ENCODE data around the gene GTPBP2. TPM values are rescaled to one million over a fixed set of nuclear protein-coding genes. Genes with fewer than 3 reads are reported as not detected.
A peak's percentile ranks its signal among the peaks of the same experiment; 100 is the strongest.
"Not testable (repeated sequence)": the region's sequence is repeated elsewhere in the genome, so short reads cannot be mapped to it uniquely, and the experiment has no call there.

The GTPBP2 gene
- total RNA-seq, 1 donor, result 64.1 TPM

DNA sequence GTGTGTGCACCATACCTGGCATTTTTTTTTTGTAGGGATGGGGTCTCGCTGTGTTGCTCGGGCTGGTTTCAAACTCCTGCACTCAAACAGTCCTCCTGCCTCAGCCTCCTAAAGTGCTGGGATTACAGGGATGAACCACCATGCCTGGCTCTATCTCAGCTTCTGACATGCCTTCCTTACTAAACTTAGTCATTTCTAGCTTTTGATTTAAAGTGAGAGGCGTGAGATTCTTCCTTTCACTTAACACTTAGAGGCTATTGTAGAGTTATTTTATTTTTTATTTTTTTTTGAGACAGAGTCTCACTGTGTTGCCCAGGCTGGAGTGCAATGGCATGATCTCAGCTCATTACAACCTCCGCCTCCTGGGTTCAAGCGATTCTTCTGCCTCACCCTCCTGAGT is 33.9 kb upstream of the GTPBP2 start:
- not testable (repeated sequence) for DNase-seq (ENCODE audit: low read depth in 2 of 3, low spot score in 2 of 3)

DNA sequence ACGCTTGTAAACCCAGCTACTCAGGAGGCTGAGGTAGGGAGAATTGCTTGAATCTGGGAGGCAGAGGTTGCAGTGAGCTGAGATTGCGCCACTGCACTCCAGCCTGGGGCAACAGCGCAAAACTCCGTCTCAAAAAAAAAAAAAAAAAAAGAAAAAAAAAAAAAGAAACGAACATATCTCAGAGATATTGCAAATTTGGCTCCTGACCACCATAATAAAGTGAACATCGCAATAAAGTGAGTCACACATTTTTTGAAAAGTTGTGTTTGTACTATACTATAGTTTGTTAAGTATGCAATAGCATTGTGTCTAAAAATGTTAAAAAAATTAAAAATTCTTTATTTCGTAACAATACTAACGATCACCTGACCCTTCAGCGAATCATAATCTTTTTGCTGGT is 29.1 kb upstream of the GTPBP2 start:
- DNase-seq (ENCODE audit: low read depth in 2 of 3, low spot score in 2 of 3), result no peak

DNA sequence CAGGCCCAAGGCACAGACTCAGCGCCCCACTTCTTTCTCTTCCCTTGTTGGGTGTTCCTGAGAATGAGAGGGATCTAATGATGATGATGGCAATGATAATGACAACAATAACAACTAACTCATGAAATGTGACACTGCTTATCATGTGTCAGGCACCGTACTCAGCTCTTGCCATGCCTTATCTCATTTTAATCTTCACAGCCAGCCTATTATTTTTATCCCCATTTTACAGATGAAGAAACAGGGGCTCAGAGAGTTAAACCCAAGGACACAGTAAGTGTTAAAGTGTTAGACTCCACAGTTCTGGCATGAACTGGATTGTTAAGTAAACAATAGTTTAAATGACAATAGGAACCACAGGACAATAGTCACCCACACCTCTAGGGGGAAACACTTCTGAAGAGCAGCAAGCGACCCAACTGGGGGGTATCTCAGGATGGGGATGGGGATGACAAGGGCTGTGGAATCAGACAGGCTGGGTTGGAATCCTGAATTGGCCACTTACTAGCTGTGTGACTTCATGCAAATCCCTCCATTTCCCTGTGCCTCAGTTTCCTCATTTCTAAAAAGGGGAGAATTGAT is 28.2 kb upstream of the GTPBP2 start:
- DNase-seq (ENCODE audit: low read depth in 2 of 3, low spot score in 2 of 3), result no peak

DNA sequence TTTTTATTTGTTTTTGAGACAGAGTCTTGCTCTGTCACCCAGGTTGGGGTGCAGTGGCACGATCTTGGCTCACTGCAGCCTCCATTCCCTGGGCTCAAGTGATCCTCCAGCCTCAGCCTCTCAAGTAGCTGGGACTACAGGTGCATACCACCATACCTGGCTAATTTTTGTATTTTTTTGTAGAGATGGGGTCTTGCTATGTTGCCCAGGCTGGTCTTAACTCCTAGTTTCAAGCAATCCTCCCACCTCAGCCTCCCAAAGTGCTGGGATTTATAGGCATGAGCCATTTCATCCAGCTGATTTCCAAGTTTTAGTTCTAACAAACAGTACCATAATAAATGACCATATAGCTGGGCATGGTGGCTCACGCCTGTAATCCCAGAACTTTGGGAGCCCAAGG is 23.8 kb upstream of the GTPBP2 start:
- not testable (repeated sequence) for DNase-seq (ENCODE audit: low read depth in 2 of 3, low spot score in 2 of 3)

DNA sequence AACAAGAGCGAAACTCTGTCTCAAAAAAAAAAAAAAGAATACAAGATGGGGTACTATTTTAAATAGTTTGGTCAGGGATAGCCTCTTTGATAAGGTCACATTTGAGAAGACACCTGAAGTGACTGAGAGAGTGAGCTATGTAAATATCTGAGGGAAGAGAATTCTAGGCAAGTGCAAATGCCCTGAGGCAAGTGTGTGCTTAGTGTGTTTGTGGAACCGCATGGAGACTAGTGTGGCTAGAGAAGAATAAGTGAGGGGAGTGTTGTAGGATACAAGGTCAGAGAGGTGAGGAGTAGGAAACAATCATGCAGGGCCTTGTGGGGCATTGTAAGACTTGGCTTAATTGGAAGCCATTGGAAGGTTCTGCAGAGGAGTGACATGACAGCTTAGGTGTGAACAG is 19.2 kb upstream of the GTPBP2 start:
- DNase-seq (ENCODE audit: low read depth in 2 of 3, low spot score in 2 of 3), result no peak

DNA sequence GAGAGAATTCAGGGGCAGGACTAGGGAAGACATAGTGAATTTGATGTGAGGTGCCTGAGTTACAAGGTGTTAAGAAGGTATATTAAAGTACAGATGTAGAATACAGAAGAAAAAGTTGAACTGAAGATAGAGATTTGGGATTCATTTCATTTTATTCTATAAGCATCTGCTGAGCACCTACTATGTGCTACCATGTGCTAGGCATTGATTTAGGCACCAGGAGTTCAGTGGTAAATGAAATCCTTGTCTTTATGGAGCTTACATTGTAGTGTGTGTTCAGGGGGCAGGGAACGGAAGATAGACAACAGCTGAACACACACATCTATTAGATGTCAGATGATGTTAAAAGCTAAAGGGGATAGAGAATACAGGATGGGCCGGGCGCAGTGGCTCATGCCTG is 18.5 kb upstream of the GTPBP2 start:
- DNase-seq (ENCODE audit: low read depth in 2 of 3, low spot score in 2 of 3), result no peak

DNA sequence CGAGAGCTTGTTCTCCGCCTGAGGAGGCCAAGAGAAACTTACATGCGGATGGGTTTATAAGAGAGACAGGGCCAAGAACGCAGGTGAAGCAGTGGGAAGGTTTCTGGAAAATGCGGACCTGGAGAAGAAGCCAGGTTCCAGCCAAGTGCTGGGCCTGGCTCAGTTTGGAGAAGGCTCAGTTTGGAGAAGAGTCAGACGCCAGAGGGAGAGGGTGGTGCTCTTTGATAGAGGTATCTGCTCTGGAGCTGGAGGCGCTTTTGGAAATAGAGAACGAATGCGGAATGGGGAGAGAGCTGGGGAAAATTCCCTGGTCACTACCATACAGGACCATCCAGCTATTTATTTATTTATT is 16.5 kb upstream of the GTPBP2 start:
- no peak for DNase-seq (ENCODE audit: low read depth in 2 of 3, low spot score in 2 of 3)

DNA sequence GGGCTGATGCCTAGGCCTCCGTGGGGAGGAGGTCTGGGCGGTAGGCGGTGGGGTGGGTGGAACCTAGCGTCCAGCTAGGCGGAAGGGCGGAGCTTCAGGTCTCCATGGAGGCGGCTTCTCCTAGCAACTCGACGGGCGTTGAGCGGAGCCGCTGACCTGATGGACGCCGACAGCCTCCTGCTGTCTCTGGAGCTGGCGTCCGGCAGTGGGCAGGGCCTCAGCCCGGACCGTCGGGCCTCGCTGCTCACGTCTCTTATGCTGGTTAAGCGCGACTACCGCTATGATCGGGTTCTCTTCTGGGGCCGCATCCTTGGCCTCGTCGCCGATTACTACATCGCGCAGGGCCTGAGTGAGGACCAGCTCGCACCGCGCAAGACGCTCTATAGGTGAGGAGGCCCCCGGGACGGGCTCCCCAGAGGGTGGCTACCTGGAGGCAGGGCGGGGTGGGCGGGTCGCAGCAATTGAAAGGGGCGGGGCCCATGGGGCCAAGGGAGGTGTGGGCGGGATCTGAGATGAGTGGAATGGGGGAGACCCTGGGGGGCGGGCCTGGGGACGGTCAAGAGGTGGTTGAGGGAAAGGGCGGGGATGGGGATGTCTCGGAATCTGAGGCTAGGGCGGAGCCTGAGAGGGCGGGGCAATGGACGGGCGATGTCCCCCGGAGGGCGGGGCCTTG is 16.0 kb upstream of the GTPBP2 start, which contains the start of gene RSPH9:
RSPH9 (plus strand) TSS at position 97 of the 673 bp plus-strand sequence; CDS start at position 160, 63 bp downstream.
- DNase-seq (ENCODE audit: low read depth in 2 of 3, low spot score in 2 of 3), result peak in 2 of 3 donors; percentile 61 to 67

DNA sequence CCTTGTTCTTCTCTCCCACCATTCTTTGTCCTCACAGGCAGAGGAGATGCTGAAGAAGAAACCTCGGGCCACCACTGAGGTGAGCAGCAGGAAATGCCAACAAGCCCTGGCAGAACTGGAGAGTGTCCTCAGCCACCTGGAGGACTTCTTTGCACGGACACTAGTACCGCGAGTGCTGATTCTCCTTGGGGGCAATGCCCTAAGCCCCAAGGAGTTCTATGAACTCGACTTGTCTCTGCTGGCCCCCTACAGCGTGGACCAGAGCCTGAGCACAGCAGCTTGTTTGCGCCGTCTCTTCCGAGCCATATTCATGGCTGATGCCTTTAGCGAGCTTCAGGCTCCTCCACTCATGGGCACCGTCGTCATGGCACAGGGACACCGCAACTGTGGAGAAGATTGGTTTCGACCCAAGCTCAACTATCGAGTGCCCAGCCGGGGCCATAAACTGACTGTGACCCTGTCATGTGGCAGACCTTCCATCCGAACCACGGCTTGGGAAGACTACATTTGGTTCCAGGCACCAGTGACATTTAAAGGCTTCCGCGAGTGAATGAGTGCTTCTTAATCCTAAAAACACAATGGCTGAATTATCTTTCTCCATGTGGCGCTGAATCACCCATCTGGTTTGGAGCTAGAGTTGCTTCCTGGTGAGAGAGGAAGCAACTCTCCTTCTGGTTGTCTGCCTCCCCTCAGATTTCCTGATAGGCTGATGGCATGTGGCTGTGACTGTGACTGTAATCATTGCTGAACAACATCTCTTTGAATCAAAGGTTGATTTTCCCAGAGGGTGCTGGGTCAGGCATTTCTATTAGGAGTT is 11.1 kb upstream of the GTPBP2 start:
- peak in 2 of 3 donors; percentile 18 to 56 for DNase-seq (ENCODE audit: low read depth in 2 of 3, low spot score in 2 of 3)

DNA sequence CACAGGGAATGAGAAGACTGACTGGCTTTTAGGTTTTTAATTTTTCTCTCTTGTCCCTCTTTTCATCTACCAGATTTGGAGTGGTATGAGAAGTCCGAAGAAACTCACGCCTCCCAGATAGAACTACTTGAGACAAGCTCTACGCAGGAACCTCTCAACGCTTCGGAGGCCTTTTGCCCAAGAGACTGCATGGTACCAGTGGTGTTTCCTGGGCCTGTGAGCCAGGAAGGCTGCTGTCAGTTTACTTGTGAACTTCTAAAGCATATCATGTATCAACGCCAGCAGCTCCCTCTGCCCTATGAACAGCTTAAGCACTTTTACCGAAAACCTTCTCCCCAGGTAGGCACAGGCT is 7.2 kb upstream of the GTPBP2 start:
- DNase-seq (ENCODE audit: low read depth in 2 of 3, low spot score in 2 of 3), result no peak

DNA sequence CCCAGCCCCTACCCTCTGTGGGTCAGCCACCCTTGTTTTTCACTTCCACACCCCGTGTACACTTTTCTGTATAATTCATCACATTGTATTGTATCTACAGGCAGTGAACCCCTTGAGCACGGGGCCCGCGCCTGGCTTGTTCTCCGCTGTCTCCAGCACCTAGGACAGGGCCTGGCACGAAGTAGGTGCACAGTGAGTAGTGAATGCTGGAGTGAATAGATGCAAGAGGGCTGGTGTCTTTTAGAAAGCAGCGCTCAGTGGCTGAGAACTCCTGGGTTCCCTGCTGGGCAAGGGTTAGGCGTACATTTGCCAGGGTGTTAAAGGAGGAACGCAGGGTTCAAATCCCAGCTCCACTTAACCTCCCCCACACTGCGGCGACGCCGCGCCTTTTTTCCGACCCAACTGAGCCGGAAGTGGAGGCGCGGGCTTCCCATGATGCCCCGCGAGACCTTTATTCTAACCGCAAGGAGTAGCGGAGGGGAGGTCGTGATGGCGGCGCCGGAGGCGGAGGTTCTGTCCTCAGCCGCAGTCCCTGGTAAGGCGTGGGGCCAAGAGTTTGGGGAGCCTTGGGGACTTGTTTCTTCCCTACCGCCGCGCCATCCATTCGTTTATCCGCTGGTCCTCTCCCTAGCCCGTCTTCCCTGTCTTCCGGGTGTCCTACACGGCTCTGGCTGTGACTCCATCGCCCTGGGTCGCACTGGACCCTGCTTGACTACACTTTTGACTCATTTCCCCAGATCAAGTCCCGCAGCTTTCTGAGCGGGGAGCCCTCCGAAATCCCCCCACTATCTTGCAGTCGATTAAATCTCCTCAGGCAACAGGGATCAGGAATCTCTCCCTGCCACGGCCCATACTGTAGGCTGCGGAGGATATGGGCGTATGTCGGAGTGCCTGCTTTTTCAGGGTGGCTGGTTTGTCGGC is 6.6 kb upstream of the GTPBP2 start, which contains the start of gene MAD2L1BP:
MAD2L1BP (plus strand) TSS at position 454 of the 921 bp plus-strand sequence; CDS start at position 490, 36 bp downstream.
- peak; percentile 71 to 88 (median 81) for DNase-seq (ENCODE audit: low read depth in 2 of 3, low spot score in 2 of 3)

DNA sequence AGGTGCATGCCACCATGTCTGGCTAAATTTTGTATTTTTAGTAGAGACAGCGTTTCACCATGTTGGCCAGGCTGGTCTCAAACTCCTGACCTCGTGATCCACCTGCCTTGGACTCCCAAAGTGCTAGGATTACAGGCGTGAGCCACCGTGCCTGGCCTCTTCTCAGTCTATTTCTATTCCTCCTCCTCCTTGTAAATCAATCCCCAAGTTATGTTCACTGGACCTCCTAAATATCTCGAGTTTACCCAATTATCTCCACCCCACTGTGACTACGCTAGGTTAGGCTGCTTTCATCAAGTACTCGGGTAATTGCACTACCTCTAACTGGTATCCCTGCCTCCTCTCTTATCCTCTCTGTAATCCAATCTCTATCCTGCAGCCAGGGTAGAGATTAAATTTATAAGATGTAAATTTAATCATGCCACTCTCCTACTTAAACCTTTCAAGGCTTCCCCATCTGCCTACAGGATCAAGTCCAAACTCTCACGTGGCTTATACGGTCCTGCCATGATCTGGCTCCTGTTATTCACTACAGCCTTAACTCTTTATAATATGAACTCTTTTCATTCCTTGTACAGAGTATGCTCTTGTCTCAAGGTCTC is 5.7 kb upstream of the GTPBP2 start:
- no peak for DNase-seq (ENCODE audit: low read depth in 2 of 3, low spot score in 2 of 3)

DNA sequence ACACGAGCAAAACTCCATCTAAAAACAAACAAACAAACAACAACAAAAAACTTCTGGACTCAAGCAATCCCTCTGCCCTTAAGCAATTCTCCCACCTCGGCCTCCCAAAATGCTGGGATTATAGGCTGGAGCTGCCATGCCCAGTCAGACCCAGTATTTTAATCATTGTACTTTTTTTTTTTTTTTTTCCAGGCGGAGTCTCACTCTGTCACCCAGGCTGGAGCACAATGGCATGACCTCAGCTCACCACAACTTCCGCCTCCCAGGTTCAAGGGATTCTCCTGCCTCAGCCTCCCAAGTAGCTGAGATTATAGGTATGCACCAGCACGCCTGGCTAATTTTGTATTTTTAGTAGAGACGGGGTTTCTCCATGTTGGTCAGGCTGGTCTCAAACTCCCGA is 3.9 kb upstream of the GTPBP2 start:
- not testable (repeated sequence) for DNase-seq (ENCODE audit: low read depth in 2 of 3, low spot score in 2 of 3)

DNA sequence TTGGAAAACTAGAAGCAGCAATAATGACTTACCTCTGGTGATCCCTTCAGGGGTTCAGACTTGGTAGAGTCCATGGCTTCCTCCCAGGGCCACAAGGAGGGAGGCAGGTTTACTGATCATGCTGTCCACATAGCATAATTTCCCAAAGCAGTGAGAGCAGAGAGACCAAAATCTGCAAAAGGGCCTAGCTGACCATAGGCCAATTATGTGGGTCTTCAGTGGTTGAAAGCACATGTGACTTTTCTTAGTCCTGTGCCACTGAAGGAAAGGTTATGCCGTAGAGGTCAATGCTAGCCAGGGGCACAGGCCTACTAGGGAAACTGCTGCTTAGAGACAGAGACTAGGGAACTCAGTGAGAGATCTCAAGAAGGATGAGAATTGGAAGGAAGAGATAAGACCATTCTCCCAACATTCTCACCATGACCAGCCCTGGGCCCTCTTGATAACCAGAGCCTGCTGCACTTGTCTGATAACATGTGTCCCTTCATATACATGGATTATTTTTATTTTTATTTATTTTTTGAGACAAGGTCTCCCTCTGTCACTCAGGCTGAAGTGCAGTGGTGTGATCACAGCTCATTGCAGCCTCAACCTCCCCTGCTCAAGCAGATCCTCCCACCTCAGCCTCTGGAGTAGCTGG is 2.0 kb upstream of the GTPBP2 start:
- peak in 2 of 3 donors; percentile 57 to 58 for DNase-seq (ENCODE audit: low read depth in 2 of 3, low spot score in 2 of 3)

DNA sequence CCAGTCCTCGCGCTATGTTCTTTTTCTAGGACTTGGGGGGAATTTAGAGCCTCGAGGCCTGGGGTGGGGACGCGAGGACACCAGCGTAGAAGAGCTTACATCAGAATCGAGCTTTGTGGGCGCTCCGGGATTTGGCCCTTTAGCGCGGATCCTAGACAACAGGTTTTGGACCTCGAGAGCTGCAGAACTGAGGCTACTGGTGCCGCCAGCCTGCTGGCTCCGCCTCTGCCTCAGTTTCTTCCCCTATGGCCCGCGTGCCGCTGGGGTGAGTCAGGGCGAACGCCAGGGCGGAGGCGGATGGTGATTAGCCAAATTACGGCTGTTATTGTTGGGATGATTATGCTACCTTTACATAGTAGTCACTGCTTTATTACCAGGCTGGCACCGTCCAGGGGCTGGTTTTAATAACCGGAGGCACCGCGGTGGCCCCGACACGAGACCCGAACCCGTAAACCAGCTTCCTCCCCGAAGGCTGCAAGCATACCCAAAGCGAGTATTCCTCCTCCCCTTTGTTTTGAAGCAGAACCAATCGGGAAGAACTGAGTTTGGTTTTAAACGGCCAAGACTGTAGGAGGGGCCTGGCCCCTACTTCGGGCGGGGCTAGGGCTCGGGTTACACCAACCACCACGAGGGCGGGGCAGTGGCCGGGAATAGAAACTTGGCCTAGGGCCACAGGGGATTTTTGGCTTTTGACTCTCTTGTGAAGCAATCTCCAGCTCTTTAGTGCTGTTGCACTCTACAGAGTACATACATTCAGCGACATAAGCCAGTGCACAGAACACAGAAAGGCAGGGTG is 639 bp upstream of the GTPBP2 start:
- peak; percentile 57 to 98 (median 97) for DNase-seq (ENCODE audit: low read depth in 2 of 3, low spot score in 2 of 3)

DNA sequence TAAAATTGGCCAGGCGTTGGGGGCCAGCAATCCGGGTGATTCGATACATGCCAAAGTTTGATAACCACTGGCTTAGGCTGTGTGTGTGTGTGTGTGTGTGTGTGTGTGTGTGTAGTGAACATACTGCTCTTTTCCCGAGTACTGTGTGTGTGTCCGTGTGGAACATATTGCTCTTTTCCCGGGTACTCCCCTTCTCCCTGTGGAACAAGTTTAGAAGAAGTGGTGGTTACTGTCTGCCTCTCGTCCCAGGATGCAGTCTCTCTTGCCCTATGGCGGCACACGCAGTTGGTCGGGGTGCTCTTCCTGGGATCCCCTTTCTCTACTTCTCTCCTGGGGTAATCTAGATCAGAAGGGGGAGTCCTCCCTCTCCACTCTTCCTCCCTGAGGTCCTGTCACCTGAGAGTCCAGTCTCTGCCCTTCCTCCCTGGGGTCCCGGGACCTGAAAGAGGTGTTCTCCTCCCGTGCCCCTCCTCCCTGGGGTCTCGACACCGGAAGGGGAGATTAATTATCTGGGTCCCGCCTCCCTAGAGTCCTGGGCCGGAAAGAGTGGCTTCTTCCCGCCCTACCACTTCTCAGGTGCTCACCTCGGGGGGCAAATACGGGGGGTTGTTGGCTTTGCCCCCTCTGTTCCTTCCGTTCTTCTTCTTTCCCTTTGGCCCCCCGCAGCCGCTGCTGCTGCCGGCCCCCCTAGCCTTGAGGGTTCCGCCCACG is 516 bp downstream of the GTPBP2 start:
- peak in 2 of 3 donors; percentile 43 to 70 for DNase-seq (ENCODE audit: low read depth in 2 of 3, low spot score in 2 of 3)

DNA sequence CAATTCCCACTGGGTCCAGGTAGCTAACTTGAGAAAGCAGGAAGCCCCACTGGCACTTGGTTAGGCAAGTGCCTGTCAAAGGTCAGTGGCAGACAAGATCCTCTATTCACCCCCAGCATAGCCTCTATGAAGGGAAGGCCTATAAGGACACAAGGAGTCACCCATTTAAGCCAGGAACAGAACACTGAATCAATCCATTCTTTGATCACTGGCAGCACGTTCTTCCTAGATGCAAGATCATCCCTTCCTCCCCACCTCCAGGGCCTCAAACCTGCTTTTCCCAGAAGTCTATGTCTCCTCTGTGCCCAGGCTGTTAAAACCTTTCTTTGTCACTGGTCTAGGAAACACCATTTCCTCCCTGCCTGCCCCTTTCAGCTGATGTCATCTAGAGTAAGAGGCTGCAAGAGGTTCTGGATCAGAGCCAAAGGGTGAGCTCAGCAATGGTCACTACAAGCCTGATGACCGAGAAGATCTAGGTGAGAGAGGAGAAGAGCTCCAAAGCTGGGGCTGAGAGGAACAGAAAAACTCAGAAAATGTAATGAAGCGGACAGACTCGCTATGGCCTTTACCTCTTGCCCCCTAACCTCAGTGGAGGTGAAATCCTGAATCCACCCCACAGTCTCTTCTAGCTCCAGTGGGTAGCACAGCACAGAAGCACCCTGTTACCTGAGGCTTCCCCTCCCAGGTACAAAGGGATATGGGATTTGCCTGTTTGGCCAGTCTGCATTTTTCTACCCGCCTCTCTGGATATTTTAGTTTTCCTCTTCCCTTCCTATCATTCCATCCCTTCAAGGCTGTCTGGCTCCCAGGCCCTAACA is 1.8 kb downstream of the GTPBP2 start:
- DNase-seq (ENCODE audit: low read depth in 2 of 3, low spot score in 2 of 3), result no peak

All from hematopoietic multipotent progenitor cell (in vitro differentiated cells).